GM21619 (cell line): ENCODE results near the gene PAX7.
"Not testable (repeated sequence)": the region's sequence is repeated elsewhere in the genome, so short reads cannot be mapped to it uniquely, and the experiment has no call there.

ENCODE experiments used
- ATAC-seq: cut with Tn5 transposase; IDR thresholded peaks from one replicate; pipeline ENCODE4 v1.9.1; 2021; ENCODE audit not compliant: unreplicated experiment

The PAX7 gene

DNA sequence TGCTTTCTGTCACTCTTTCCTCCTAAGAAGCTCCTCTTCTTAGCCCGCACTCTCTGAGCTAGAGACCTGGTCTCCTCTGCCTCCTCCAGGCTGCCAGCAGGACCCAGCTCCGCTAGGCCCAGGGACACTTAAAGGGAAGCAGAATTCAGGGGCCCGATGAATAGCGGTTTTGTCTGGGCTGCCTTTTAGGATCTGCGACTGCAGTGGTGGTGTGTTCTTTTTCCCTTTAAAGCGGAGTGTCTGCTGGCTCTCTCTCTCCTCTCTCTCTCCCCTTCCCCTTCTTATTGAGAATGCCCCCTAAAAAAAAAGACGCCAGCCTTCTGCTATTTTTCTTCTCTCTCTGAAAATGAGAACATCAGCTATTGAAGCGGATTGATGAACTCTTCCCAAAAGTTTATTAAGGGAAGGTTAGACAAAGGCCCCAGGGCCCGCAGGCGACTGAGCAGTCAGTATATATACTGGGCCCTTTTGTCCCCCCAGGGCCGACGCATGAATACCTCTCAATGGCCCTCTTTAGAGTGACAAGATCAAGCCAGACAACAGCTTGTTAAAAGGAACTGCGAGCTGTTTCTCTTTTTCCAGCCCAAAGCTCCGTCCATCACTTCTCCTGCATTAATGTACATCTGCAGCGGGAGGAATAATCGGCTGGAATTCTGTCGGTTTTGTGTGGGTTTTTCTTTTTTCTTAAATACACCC, 27.0 kb downstream of the PAX7 start:
- no peak for ATAC-seq

GRCh38 chr1:18658831-18659230, 28.2 kb downstream of the PAX7 start:
- ATAC-seq = no peak

GRCh38 chr1:18661404-18662285, 31.0 kb downstream of the PAX7 start:
- ATAC-seq = no peak

DNA sequence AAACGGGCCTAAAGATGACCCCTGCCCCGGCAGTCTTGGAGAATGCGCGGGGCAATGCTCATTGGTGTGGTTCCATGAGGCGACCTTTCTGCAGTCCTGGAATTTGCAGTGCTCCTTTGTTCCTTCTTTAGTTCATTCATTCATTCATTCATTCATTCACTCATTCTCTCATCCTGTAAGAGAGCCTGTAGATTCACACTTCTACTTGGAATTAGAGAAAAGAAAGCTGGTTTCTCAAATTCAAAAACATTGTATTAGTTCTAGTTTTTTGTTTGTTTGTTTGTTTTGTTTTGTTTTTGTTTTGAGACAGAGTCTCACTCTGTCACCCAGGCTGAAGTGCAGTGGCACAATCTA, 31.6 kb downstream of the PAX7 start:
- ATAC-seq = no peak

DNA sequence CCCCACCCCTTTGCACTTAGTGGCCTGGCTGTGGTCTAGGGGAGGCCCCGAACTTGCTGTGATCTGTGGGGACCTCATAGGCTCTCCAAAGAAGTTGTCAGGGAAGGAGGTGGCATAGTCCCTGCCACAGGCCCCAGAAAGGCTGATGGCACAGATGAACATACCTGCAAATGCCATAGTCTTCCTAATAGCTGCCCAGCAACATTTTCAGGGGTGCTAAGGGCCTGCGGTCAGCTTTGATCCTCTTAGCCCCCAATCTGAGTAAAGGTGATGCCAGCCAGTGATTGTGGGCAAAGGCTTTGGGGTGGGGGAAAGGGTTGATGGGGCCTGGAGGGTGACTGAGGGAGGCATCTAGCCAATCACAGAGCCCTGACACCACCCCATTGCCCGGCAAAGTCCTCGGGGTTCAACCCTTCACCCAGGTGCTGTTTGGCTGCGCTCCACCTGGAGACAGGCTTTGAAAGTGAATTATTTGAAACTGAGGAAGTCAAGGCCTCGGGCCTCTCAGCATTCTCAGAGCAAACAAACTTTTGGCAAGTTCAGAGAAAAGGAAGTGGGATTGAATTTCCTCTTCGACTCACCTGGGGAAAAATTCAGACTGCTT, 35.8 kb downstream of the PAX7 start:
- no peak for ATAC-seq

- ATAC-seq = no peak
These were observed 36.7 kb downstream of the PAX7 start for GRCh38 chr1:18667333-18667732.

GRCh38 chr1:18668046-18668445, 37.4 kb downstream of the PAX7 start:
- no peak for ATAC-seq

- ATAC-seq = no peak
These were observed 38.2 kb downstream of the PAX7 start for GRCh38 chr1:18668750-18669404.

DNA sequence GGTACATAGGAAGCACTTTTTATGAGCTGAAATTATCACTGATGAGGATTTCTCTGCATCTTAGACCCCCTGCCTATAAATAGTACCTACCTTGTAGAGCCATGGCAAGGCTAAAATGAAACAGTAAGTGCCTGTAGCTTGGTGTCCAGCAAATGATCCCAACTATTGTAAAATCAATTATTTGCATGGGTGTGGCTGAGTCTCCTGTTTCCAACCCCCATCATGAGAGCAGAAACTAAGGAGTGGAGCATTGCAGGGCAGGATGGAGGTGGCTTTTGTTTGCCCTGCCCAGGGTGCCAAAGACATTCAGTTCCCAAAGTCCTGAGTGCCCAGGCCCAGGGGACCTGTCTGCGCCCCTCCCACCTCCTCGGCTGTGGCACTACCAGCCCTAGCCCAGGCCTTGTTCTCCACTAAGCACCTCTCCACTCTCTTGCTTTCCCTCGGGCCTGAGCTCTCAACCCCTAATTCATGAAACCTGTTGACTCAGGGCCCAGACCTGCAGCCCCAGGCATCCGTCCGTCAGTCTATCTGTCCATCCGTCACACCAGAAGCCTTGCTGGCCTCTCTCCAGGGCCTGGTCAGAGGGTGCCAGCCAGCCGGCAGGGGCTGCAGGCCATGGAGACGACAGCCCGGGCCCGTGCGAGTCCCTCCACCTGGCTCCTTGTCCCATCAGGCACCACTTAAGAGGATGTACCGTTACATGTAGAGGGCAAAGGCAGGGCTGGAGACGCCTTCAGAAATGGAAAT, 39.6 kb downstream of the PAX7 start:
- no peak for ATAC-seq

- ATAC-seq = no peak
These were observed 40.2 kb downstream of the PAX7 start for GRCh38 chr1:18670868-18671225.

- ATAC-seq = no peak
These were observed 43.3 kb downstream of the PAX7 start for GRCh38 chr1:18673976-18674375.

DNA sequence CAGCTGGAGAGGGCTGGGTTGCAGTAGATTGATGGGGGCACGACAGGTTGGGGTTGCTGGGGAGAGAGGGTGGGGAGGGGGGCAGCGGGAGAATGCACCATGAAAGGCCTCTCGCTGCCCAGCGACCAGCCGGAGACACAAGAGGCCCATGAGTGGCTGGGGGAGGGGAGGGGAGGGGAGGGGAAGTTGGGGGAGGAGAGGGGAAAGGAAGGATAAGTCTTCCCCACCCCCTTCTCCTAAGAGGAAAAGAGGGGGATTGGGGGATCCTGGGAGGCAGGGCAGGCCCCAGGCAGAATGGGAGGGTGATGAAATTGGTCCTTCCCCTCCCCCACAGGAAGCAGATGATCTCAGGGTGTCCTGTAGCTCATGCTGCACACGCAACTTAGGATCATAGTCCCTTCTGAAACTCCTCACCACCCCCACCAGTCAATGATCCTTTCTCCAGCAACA, 45.7 kb downstream of the PAX7 start:
- no peak for ATAC-seq

DNA sequence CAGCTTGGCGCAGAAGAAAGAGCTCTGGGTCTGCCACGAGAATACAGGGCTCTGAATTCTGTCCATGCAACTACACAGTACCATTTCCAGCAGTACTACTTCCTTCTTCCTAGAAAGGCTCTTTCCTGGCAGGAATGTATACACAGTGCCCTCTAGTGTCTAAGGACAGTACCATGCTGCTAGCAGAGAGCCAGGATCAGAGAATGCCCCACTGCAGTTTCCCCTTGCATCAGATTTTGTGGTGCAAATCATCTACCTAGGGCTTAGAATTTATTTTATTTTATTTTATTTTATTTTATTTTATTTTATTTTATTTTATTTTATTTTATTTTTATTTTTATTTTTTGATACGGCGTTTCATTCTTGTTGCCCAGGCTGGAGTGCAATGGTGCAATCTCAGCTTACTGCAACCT, 50.8 kb downstream of the PAX7 start:
- no peak for ATAC-seq

GRCh38 chr1:18682375-18682774, 51.7 kb downstream of the PAX7 start:
- no peak for ATAC-seq

GRCh38 chr1:18684303-18684702, 53.7 kb downstream of the PAX7 start:
- no peak for ATAC-seq

GRCh38 chr1:18686540-18686939, 55.9 kb downstream of the PAX7 start:
- ATAC-seq = no peak

GRCh38 chr1:18687273-18687672, 56.6 kb downstream of the PAX7 start:
- ATAC-seq = no peak

DNA sequence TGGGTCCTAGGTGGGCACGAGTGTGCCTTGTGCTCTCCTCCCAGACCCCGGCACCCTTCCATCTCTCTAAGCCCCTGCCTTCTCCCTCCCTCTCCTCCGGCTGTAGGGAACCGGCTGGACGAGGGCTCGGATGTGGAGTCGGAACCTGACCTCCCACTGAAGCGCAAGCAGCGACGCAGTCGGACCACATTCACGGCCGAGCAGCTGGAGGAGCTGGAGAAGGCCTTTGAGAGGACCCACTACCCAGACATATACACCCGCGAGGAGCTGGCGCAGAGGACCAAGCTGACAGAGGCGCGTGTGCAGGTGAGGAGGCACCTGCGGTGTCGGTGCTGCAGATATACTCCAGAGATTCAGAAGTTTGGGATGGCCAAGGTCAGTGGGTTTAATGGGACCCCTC, 61.0 kb downstream of the PAX7 start:
- no peak for ATAC-seq

DNA sequence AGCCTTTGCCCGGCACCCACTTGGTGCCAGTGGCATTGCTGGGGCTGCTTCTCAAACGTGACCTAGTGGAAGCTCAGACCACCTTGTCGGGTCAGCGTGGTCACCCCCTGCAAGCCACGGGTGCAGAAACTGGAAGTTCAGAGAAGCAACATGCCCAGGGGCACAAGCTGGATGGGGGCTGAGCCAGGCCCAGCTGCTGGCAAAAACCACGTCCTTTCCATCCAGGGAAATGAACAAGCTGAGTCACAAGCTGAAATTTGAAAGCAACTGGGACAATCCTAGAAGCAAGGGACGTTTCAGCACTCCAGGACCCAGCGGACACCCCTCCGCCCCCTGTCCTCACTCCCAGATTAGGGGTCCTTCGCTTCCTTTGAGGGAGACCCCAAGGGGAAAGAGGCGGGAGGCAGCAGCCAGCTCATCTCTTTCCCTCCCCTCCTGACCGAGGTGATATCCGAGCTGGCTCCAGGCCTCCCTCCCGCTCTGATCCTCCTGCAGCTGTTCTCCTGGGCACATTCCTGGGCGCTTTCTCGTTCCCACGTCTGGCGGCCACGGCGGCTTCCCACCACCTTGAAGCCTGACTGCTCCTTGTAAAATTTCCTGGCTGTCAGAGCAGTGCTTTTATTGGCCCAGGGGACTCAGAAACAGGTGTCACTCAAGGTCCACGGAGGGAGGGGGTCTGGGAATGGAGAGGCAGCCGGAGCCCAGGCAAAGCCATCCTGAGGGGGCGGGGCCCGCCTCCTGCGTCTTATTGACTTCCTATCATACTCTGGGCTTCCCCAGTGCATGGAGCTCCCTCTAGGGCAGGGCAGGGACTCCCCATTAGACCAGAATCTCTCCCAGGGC, 62.8 kb downstream of the PAX7 start:
- no peak for ATAC-seq

DNA sequence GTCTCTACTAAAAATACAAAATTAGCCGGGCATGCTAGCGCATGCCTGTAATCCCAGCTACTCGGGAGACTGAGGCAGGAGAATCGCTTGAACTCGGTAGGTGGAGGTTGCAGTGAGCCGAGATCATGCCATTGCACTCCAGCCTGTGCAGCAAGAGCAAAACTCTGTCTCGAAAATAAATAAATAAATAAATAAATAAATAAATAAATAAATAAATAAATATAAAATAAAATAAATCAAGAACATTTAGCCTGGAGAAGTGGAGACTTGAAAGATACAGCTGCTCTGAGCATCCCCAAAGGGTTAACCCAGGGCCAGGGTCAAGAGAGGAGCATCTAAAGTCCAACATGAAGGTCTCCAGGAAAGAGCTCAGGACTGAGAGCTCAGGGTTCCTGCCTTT, 63.6 kb downstream of the PAX7 start:
- ATAC-seq = not testable (repeated sequence)
